ENCODE results near the gene ARL8A.
"Not testable (repeated sequence)": the region's sequence is repeated elsewhere in the genome, so short reads cannot be mapped to it uniquely, and the experiment has no call there.

ARL8A gene

DNA sequence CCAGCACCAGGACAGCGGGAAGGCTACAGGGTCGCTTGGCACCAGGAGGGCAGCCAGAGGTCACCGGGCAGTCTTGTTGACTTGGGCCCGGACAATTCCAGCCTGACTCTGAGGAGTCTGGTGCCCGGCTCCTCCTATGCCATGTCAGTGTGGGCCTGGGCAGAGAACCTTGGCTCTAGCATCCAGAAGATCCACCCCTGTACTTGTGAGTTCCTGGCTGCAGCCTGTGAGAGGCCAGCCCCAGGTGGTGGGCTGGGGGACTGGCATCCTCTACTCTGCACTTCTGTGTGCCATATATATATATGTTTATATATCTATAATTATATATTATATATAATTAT, 27.4 kb upstream of the ARL8A start:
- DNase-seq, result no peak

DNA sequence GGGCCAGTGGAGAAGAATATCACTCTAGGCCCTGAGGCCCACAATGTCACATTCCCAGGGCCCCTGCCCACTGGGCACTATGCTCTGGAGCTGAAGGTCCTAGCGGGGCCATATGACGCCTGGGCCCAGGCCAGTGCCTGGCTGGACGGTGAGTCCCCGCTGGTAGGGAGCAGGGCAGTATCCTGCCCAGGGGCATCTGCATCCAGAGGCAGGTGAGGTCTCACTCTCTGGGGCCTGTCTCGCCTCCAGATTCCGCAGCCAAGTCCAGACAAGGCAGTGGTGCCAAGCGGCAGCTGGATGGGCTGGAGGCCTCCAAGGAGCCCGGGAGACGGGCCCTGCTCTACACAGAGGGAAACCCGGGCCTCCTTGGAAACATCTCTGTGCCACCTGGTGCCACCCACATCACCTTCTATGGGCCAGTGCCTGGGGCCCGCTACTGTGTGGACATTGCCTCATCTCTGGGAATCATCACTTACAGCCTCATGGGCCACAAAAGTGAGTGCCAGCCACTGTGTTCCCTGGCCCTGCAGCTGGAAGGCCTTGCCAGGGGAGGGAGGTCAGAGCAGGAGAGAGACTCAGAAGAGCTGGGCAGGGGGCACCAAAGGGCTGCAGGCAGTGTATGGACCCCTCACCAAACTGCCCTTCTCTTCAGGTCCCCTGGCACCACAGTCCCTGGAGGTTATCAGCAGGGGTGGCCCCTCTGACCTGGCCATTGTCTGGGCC, 26.9 kb upstream of the ARL8A start:
- DNase-seq, result no peak

DNA sequence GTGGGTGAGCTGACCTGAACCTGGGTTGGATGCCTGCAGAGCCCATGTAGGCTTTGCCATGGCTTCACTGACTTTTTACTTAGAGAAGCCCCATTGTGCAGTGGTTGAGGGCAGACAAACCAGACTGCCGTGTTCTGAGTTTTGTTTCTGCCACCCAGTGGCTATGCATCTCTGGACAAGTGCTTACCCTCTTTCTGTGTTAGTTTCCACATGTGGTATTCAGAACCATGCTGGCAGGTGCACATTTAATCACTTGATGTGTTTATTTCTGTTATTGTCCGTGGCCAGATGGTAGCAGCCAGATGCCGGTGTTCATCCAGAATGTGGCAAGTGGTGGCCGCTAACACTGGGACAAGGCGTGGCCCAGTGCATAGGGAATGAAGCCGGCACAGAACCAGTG, 26.2 kb upstream of the ARL8A start:
- DNase-seq, result no peak

DNA sequence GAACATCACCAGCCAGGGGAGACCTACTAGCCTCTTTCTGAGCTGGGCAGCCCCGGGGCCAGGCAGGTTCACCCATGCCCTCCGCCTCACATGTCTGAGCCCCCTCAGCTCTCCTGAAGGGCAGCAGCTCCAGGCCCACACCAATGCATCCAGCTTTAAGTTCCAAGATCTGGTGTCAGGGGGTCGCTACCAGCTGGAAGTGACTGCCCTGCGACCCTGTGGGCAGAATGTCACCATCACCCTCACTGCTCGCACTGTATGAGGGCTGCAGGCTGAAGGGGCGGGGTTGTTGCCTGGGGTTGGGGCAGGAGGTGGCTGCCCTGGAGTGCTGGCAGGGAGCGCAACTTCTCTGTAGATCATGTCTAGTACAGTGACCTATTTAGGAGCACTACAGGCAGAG, 24.3 kb upstream of the ARL8A start:
- no peak for DNase-seq

DNA sequence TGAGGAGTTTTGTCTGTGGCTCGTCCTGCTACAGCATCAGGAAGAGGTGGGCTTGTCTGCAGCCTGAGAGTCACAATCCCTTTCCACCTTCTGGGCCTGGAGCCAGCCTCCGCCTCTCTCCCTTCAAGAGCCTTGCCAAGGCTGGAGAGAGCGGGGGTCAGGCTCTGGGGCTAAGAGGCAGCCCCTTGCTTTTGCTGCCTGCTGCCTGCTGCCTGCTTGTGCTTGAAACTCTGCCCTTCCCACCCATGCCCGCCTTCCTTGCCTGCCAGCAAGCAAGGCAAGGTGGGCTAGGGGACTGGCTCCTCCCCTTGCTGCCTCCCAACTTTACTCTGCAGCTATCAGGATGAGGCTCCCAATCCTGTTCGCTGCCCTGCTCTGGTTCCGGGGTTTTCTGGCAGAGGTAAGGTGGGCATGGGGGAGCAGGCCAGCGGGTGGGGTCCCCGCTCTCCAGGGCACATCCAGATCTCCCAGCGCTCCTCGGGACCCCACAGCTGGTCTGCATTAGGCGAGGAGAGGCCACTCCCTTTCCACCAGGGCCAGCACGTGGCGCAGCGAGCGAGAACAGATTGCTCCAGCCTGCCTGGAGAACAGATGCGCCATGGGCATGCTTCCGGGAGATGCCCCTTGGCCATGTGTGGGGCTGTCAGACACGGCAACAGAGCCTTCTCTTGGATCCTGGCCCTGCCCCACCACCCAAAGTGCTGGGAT, 23.3 kb upstream of the ARL8A start:
- DNase-seq, result no peak

DNA sequence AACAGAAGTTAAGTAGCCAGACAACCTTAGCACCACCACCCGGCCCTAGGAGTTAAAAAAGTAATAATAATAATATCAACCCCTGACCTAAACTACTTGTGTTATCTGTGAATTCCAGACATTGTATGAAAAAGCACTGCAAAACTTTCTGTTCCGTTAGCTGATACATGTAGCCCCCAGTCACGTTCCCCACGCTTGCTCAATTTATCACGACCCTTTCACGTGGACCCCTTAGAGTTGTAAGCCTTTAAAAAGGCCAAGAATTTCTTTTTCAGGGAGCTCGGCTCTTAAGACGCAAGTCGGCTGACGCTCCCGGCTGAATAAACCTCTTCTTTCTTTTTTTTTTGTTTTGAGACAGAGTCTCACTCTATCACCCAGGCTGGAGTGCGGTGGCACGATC, 22.5 kb upstream of the ARL8A start:
- not testable (repeated sequence) for DNase-seq

DNA sequence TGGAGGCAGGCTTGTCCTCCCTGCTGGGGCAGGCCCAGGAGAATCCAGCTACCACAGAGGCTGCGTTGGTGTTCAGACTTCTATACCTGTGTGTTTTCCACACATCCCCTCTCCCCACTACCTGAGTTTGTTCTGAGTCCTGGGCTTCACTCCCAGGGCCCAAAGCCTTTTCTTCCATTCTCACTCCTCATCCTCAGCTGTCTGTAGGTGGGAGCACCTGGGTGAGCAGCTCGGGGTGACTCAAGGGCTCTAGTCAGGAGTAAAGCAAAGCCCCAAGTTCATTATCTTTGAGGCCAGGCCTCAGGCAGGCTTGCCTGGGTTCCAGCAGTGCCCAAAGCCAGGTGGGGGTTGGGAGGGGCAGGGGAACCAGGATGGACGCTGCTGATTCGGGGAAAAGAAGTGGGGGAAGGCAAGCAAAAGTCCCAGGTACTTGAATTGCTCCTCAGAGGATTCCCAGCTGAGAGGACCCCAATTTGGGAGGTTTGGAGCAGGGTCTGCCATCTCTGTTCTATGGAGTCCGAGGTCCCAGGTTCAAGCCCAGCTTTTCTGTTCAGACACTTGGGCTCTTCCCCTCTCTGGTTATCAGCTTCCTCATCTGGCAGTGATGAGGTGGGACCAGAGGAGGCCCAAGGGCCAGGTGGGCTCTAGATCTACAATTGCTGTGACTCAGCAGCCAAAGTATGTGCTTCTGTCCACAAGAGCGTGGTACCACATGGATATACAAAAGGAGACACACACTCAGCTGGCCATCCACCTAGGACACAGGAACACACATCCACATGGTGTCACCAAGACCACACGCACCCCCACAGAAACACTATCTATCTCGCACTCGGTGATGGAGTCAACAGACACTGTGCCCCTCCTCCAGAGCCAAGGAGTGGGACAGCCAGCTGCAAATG, 21.7 kb upstream of the ARL8A start:
- no peak for DNase-seq

DNA sequence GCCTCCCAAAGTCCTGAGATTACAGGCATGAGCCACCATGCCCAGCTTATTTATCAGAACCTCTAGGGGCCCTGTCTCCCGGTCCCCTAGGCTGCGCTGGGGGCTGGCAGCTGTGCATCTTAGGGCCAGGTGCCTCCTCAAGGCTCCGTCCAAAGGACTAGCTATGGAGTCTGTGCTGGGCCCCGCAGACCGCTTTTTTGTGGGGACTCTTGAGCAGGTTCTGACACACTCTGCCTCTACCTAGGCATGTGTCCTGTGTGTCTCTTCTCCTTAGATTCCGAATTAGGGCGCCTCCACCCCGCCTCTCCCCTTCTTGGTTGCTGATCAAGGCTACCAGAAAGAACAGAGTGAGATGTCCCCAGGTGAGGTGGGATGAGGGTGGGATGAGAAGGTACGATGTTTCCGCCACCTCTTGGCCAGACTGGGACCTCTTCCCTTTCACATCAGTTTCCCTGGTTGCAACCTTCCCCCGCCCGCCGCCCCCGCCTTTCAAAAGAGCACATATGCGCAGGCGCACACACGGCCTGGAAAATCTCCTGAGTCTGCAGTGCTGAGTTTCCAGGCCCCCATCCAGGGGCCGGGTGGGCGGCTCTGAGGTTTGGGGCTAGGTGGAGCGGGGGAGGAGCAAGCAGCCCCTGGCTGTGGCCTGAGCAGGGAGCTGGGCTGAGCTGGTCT, 20.9 kb upstream of the ARL8A start:
- no peak for DNase-seq

DNA sequence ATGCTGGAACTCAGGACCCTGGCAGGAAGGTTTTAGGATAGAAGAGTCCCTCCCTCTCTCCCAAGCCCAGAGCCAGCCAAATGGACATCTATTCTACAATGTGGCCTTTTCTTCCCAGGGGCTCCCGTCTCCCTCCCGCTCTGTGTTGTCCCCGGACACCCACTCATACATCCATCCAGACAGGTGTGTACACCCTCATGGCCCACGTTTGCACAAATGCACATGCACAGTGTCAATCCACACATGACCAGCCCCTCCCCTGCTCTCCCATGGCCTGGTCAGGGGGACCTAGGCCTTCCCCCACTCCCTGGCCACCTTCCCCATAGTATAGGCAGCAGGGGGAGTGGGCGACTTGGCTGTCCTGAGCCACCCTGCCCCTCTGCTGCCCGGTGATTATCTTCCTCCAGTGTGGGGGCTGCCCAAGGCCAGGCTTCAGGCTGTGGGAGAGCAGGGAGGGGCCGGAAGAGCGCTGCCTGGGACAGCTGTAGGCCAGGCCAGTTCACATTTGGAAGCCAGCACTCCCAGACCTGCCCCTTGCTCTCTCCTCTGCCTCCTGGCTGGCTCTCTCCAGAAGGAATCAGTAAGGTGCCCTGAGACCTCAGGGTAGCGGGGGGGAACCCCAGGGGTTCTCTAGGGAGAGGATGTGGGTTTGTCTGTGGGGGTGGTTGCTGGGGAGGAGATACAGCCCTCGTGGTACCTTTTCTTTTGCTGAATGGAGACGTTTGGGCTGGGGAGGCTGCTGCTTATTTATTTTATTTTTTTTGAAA, 19.9 kb upstream of the ARL8A start:
- DNase-seq, result no peak

DNA sequence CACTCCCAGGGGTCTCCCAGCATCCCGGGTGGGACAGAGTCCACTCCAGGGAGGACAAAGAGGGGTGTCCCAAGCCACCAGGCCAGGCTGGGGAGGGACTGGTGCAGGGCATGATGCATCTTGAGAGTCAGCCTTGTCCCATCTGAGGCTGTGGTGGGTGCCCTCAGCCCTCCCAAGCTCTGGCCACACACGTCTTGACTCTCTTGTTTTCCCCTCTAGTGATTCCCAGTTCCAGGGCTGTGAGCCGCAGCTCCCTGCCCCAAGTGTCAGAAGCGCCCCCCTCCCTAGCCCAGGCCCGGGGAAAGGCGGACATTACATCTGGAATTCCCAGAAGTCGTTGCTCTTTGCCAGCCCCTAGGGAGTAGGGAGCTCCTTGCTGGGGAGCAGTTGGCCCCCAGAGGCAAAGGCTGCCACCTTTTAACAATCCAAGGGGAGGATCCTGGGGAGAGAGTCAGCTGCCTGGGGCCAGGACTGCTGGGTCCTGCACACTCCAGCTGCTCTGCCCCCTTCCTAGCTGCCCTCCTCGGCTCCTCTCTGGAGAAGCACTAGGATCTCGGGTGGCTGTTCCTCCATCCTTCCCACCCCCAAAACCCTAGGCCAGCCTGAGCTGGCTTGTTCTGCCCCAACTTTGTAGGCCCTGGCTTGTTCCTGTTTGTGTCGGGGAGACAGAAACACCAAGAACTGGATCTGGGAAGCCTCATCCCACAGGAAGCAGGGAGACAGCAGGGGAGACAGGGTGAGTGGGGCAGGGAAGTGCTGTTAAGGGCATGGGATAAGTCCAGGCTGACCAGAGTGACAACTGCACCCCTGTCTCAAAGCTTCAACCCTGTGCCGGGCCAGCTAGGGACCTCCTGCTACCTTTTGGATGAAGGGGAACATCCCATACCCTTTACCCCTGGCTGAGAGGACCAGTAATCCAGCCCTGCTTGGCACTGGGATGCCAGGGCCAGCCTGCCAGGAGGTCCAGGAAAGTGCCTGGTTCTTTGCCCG, 19.0 kb upstream of the ARL8A start:
- no peak for DNase-seq

DNA sequence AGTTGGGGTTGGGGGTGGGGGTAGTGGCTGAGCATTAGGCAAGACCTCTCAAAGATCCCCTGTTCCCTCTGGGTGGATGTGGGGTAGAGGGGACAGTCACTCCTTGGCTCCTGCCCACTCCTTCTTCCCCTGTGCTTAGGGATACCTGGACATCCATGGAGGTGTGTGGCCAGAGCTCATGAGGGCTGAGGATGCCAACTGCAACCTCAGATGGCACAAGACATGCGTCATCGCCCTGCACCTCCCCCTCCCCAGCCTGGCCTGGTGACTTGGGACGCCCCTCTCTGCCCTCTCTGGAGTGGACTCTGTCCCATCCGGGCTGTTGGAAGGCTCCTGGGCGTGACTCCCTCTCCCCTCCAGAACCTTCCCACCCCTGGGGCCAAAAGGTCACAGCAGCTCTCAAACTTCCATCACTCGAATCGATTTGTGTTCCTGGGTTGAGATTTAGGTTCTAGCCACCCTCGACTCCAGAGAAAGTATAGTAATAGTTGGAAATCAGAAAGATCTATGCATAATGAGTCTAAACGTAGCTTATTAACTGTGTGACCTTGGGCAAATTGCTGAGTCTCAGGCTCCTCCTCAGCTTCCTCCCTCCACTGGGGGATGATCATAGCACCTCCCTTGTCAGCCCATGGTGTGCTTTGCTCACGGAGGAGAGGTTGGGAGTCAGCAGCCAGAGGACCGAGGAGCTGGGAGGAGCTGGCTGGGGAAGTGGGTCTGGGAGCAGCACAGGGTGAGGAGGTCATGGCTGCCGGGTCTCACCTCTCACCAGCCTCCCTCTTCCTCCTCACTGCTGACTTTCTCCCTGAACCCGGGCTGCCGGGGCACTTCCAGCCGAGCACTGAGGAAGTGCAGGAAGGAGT, 18.1 kb upstream of the ARL8A start:
- no peak for DNase-seq

DNA sequence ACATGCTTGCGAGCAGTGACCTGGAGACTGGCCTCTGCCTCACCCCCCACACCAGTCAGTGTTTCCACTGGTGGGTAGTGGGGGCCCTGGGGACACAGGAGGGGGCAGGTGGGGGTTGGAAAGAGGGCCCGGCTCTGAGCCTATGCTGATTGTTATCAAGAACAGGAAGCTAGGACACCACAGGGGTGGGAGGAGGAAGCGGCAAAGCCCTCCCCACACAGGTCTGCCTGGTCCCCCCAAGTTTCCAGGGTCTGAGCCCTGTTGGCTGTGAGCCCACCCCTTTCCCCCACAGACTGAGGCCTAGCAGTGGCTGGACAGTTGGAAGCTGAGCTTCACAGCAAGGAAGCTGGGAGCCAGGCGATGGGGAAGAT, 17.5 kb upstream of the ARL8A start:
- DNase-seq, result no peak

DNA sequence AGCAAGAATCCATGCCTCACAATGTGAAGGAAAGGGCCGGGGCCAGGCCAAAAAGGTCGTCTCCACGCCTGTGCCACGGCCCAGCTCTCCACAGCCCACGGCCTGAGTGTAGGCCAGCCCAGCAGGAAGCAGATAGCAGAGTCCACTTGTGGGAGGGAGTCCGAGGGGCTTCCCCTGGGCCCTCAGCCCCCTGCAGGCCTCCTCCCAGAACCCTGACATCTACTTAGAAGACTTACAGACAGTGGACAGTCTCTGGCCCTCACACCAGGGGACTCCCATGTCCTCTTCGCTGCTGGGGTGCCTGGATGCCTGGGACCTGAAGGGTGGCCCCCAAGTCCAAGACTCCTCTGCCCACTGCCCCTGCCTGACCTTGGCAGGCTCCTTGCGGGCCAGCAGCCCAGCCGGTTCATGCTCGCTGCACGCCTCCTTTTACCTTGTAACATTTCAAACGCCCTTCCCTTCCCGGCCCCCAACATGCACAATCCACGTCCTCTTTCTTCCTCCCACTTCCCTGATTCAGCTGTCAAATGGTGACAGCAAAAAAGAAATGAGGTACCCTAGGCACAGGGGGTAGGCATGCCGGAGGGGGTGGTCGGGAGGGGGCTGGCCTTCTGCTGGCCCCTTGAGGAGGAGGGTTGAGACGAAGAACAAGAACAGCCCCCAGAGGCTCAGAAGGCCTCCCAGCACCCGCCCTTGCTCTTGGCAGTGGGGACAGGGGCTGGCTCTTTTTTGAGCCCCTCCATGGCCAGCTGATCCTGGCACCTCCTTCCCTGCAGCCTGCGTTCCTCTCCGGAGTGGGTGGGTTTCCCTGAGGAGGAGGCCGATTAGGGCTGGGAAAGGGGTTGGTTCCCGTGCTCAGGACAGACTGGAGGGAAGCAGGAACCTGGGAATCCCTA, 16.9 kb upstream of the ARL8A start:
- no peak for DNase-seq

DNA sequence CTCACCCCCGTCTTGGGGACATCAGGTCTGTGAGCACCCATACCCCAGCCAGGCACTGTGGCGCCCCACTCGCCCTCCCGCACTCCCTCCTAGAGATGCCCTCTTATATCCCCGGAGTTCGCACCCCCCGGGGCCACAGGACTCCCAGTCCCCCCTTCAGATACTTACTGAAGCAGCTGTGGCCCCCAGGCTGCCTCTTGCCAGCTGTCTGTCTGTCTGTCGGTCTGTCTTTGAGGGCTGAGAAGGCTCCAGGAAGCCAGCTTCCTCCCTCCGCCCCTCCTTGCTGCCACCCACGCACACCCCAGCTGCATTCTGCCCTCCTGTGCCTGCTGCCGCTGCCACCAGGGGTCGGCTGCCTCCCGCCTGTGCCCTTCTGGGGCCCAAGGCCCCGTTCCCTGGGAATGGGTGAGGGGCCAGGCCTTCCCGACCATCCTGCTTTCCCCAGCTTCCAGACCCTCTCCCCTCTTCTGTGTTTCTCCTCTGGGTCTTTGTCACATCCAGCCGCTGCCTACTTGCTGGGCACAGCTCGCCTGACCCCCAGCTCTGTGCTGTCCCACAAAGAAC, 15.9 kb upstream of the ARL8A start, which contains the start of gene PTPN7:
PTPN7 (minus strand) TSS at position 226 of the 564 bp plus-strand sequence. CDS start 1,200 bp downstream, outside the sequence.
- no peak for DNase-seq

DNA sequence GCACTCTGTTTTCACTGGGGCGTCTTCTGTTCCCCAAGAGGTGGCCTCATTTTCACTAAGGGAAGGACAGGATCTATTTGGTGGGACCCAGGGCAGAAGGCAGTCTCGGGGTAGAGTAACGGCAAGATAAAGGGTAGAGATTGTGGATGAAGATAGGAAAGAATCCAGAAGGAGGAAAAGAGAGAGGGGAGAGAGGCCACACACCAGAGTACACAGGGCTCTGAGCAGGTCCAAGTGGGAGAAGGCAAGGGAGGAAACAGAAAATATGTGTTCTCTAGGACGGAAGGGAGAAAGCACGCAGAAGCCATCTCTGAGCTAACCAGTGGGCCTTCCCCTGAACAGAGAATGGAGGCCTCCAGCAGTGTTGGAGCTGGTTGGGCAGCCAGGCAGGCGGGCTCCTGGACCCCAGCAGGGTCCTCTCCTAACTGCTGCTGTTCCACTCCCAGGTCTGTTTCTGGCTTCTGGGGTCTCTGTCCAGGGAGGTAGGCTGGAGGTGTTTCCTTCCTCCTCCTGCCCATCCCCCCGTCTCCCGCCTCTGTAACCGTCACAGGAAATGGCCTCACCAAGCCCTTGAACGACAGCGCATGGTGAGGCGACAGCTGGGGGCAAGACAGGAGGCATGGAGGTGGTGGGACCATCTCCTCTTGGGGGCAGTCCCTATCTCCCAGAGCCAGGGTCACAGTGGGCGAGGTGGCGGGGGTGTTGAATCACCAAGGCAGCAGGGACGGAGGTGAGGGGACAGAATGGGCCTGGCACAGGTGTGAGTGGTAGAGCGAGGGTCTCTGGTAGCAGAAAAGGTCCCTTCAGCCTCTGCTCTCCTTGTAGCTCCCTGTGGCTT, 15.2 kb upstream of the ARL8A start:
- DNase-seq, result no peak

DNA sequence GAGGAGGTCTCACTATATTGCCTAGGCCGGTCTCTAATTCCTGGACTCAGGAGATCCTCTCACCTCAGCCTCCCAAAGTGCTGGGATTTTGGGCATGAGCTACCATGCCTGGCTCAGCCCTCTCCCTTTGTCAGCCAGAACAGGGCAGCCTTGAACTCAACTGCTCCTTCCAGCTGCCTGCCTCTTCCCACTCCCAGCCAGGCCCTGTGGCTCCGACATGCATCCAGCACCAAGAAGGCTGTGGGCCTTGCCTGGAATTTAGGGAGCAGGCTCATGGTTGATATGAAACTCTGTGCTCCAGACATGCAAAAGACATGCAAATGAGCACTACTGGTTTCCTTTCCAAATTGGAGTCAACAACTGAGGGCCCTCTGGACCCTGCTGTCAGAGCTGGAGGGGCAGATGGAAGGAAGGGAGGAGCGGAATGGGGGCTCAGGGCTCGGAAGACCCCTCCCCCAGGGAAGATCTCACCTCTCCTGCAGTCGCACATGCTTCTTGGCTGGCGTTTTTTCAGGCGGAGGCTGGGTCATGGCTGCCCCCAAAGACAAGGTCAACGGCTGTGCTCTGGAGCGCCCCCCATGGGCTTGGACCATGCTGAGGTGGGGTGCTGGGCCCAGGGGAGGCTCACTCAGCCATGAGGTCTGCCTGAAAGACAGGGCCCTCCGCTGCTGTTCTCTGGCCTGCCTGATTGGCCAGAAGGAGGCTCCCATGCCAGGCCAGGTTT, 14.4 kb upstream of the ARL8A start:
- no peak for DNase-seq

DNA sequence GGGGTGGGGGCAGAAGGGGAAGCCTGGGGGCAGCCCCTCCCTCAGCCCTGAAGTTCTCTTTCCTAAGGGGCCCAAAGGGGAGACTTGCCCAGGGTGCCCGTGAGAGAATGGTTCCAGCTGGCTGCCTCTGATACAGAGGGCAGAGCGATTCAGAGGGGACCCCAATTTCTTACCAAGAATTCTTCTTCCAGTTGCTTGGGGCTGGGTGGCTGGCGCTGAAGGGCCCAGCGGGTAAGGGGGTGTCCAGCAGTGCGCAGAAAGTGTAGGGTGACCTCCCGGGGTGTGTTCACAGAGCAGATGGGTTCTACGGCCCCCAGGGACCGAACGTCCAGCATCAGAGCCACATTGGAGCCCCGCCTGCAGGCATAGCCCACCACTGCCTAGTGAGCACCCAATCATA, 13.4 kb upstream of the ARL8A start:
- DNase-seq, result no peak
